SU-DHL-6 (cell line): ENCODE results near the gene PLAC8L1.

ENCODE experiments used
- EZH2phosphoT487 ChIP-seq: fragments of 200-600 bp; sonication (generic), shearing (Covaris generic); conservative IDR thresholded peaks from 2 replicates; pipeline ENCODE4 v1.6.1; 2018; ENCODE audit warnings: mild to moderate bottlenecking, antibody characterized with exemption, low read length, moderate library complexity, mixed read lengths
- TF ChIP-seq, protein P1 (sequence below): fragments of 200-600 bp; sonication (generic); IDR thresholded peaks from one replicate; pipeline ENCODE4 v1.5.1; 2017; ENCODE audit warnings: antibody characterized with exemption, mild to moderate bottlenecking, low read length, moderate library complexity; ENCODE audit not compliant: insufficient read depth, poor library complexity, severe bottlenecking

DNA sequence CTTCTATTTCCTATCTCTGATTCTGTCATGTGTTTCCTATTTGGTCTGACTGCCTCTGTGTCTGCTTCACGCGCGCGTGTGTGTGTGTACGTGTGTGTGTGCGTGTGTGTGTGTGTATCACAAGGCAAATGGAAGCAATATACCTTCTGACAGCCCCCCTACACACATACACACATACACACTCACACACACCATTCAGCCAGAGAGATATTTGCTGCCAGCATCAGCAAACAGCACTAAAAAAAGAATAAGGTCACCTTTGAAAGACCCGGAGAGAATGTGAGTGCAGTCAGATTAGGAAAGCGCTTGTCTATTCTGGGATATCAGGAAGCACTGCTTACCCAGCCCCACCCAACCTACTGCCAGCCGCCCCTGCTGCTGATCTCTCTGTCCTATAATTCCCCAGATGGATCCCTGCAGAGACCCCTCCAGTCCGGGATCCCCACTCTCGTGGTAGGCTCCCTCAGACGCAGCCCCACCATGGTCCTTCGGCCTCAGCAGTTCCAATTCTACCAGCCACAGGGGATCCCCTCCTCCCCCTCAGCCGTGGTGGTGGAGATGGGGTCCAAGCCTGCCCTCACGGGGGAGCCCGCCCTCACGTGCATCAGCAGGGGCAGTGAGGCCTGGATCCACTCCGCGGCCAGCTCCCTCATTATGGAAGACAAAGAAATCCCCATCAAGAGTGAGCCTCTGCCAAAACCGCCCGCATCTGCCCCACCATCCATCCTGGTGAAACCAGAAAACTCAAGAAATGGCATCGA lies 45.7 kb downstream of the PLAC8L1 start:
- TF ChIP-seq, protein P1, sequence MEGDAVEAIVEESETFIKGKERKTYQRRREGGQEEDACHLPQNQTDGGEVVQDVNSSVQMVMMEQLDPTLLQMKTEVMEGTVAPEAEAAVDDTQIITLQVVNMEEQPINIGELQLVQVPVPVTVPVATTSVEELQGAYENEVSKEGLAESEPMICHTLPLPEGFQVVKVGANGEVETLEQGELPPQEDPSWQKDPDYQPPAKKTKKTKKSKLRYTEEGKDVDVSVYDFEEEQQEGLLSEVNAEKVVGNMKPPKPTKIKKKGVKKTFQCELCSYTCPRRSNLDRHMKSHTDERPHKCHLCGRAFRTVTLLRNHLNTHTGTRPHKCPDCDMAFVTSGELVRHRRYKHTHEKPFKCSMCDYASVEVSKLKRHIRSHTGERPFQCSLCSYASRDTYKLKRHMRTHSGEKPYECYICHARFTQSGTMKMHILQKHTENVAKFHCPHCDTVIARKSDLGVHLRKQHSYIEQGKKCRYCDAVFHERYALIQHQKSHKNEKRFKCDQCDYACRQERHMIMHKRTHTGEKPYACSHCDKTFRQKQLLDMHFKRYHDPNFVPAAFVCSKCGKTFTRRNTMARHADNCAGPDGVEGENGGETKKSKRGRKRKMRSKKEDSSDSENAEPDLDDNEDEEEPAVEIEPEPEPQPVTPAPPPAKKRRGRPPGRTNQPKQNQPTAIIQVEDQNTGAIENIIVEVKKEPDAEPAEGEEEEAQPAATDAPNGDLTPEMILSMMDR, result no peak
- no peak for TF ChIP-seq EZH2phosphoT487
